Measurements from ENCODE around the gene ROCK1. TPM values are rescaled to one million over a fixed set of nuclear protein-coding genes. Genes with fewer than 3 reads are reported as not detected.
A peak's percentile ranks its signal among the peaks of the same experiment; 100 is the strongest.
"Not testable (repeated sequence)": the region's sequence is repeated elsewhere in the genome, so short reads cannot be mapped to it uniquely, and the experiment has no call there.

ROCK1 gene
- total RNA-seq: 10 to 100 TPM; 63.8 to 65.1 TPM

DNA sequence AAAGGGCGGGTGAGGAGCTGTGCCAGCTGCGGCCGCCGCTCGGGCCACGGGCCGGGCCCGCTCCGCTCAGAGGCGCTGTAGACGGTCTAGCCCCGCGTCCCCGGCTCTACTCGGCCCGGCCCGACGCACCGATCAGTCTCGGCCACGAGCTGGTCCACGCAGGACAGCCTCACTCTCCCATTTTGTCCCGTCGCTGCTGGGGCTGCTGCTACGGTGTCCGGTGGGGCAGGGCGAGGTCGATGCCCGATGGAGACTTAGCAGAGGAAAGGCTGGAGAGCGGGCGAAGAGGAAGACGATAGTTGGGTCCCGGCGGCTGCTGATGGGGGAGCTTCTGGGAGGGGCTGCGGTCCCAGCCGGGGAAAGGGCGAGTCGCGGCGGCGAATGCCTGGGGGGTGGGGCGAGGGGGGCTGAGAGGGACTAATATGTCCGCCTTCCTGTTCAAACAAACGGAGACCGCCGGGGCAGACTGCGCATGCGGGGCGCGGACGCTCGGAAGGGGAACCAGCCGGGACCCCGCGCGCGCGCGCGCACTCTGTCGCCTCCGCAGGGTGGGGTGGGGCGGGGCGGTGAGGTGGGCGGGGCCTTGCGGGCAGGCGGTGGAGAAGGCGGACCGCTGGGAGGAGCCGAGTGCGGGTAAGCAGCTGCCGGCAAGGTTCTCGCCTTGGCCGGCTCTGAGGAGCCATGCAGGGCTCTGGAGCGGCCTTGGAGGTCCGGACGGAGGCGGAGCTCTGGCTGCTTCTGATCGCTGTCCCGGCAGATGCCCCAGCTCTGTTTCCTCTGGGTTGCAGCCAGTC lies at the start of gene ROCK1:
ROCK1 (minus strand) TSS at position 468 of the 794 bp plus-strand sequence. CDS start 903 bp downstream, outside the sequence.
- Mint-ChIP-seq H3K27ac (peak within 1 kb of the TSS; percentile 98), H3K9me3 (ENCODE audit: low read depth) (no peaks in the 10 kb centered on the region), H3K27me3 (no peaks in the 10 kb centered on the region), H3K36me3 (peaks cover 10% of the 10 kb centered on the region), H3K4me1 (peaks cover 8% of the 10 kb centered on the region), H3K4me3 (no peak within 1 kb of the TSS)
- CTCF ChIA-PET: interaction anchor here (0.6 to 1.4 kb wide), 6 partner anchors 12 to 1098 kb away, joined by 3 to 6 read pairs (median 3); no protein-coding TSS in a partner anchor
- DNase-seq: peak; percentile 99
- ATAC-seq: peak; percentile 83

- no peak overlapping the region for H3K27ac Mint-ChIP-seq
- ATAC-seq (no peak), DNase-seq (no peak)
- H3K36me3 Mint-ChIP-seq: peaks cover 2% of the 10 kb centered on the region
- no peak overlapping the region for H3K4me3 Mint-ChIP-seq
- H3K27me3 Mint-ChIP-seq: peaks cover 9% of the 10 kb centered on the region
- H3K9me3 Mint-ChIP-seq (ENCODE audit: low read depth): peaks cover 7% of the 10 kb centered on the region
- no peaks in the 10 kb centered on the region for H3K4me1 Mint-ChIP-seq
- CTCF ChIA-PET: no interaction called here
Measured at GRCh38 chr18:21155443-21155842, 43.8 kb upstream of the ROCK1 start.

- DNase-seq (no peak), ATAC-seq (no peak)
- CTCF ChIA-PET: no interaction called here
- no peak overlapping the region for H3K27ac Mint-ChIP-seq
- H3K4me1 Mint-ChIP-seq: no peaks in the 10 kb centered on the region
- no peaks in the 10 kb centered on the region for H3K9me3 Mint-ChIP-seq (ENCODE audit: low read depth)
- no peak overlapping the region for H3K4me3 Mint-ChIP-seq
- no peaks in the 10 kb centered on the region for H3K36me3 Mint-ChIP-seq
- peaks cover 2% of the 10 kb centered on the region for H3K27me3 Mint-ChIP-seq
Measured at GRCh38 chr18:21146016-21146415, 34.4 kb upstream of the ROCK1 start.

GRCh38 chr18:21145371-21145770 lies 33.8 kb upstream of the ROCK1 start:
- Mint-ChIP-seq H3K9me3 (ENCODE audit: low read depth) (no peaks in the 10 kb centered on the region), H3K36me3 (no peaks in the 10 kb centered on the region), H3K27ac (no peak overlapping the region), H3K4me3 (no peak overlapping the region), H3K27me3 (peaks cover 2% of the 10 kb centered on the region), H3K4me1 (no peaks in the 10 kb centered on the region)
- CTCF ChIA-PET: no interaction called here
- ATAC-seq (no peak), DNase-seq (no peak)

GRCh38 chr18:21141668-21142422 lies 30.2 kb upstream of the ROCK1 start:
- CTCF ChIA-PET: no interaction called here

GRCh38 chr18:21137719-21138488 lies 26.3 kb upstream of the ROCK1 start:
- H3K9me3 Mint-ChIP-seq (ENCODE audit: low read depth); ATAC-seq; DNase-seq; CTCF ChIA-PET; H3K4me1 Mint-ChIP-seq; H3K36me3 Mint-ChIP-seq; H3K4me3 Mint-ChIP-seq; H3K27ac Mint-ChIP-seq: not testable (repeated sequence)
- H3K27me3 Mint-ChIP-seq: peaks cover 11% of the 10 kb centered on the region

More at GRCh38 chr18:21141668-21142422, 30.2 kb upstream of the ROCK1 start:
- Mint-ChIP-seq H3K27ac (no peak overlapping the region), H3K36me3 (no peaks in the 10 kb centered on the region), H3K4me1 (no peaks in the 10 kb centered on the region), H3K9me3 (ENCODE audit: low read depth) (no peaks in the 10 kb centered on the region), H3K4me3 (no peak overlapping the region), H3K27me3 (peaks cover 7% of the 10 kb centered on the region)
- ATAC-seq: no peak
- no peak for DNase-seq

DNA sequence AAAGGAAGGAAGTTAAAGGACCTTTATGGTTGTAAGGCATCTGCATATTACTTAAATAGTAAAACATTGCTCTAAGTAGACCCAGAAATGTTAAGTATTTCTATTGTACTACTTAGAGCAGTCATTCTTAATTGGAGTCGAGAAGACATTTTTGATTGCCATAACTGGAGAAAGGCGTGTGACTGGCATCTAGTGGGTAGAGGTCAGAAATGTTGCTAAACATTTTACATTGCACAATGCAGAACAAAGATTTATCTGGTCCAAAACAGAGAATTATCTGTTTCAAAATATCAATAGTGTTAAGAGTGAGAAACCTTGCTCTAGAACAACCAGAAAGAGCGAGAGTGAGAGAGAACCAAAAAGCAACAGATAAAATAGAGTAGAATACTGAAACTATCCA lies 23.3 kb upstream of the ROCK1 start:
- Mint-ChIP-seq H3K36me3 (no peaks in the 10 kb centered on the region), H3K4me1 (no peaks in the 10 kb centered on the region), H3K27me3 (peaks cover 7% of the 10 kb centered on the region), H3K27ac (no peak overlapping the region), H3K9me3 (ENCODE audit: low read depth) (no peaks in the 10 kb centered on the region), H3K4me3 (no peak overlapping the region)
- CTCF ChIA-PET: no interaction called here
- ATAC-seq (no peak), DNase-seq (no peak)

DNA sequence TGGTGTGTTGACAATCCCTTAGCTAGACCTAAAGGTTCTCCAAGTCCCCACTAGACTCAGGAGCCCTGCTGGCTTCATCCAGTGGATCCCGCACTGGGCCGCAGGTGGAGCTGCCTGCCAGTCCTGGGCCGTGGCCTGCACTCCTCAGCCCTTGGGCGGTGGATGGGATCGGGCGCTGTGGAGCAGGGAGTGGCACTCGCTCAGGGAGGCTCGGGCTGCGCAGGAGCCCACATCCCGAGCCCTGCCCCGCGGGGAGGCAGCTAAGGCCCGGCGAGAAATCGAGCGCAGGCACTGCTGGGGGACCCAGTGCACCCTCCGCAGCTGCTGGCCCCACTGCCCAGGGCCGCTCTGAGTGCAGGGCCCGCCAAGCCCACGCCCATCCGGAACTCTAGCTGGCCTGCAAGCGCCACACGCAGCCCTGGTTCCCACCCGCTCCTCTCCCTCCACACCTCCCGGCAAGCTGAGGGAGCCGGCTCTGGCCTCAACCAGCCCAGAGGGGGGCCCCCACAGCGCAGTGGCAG lies 20.8 kb upstream of the ROCK1 start:
- ATAC-seq (no peak), DNase-seq (no peak)
- H3K36me3 Mint-ChIP-seq: no peaks in the 10 kb centered on the region
- no peaks in the 10 kb centered on the region for H3K9me3 Mint-ChIP-seq (ENCODE audit: low read depth)
- peaks cover 5% of the 10 kb centered on the region for H3K27me3 Mint-ChIP-seq
- H3K4me1 Mint-ChIP-seq: no peaks in the 10 kb centered on the region
- CTCF ChIA-PET: no interaction called here
- H3K27ac Mint-ChIP-seq: no peak overlapping the region
- no peak overlapping the region for H3K4me3 Mint-ChIP-seq

DNA sequence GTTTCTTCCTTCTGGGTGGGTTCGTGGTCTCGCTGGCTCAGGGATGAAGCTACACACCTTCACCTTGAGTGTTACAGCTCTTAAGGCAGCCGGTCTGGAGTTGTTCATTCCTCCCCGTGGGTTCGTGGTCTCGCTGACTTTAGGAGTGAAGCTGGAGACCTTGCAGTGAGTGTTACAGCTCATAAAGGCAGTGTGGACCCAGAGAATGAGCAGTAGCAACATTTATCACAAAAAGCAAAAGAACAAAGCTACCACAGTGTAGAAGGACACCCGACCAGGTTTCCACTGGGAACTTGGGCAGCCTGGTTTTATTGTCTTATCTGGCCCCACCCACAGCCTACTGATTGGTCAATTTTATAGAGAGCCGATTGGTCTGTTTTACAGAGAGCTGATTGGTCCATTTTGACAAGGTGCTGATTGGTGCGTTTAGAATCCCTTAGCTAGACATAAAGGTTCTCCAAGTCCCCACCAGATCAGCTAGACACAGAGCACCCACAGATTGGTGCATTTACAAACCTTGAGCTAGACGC lies 20.1 kb upstream of the ROCK1 start:
- Mint-ChIP-seq H3K27me3 (peaks cover 5% of the 10 kb centered on the region), H3K9me3 (ENCODE audit: low read depth) (no peaks in the 10 kb centered on the region), H3K4me1 (no peaks in the 10 kb centered on the region), H3K27ac (no peak overlapping the region), H3K36me3 (no peaks in the 10 kb centered on the region), H3K4me3 (no peak overlapping the region)
- DNase-seq (no peak), ATAC-seq (no peak)
- CTCF ChIA-PET: no interaction called here

GRCh38 chr18:21129566-21130216 lies 18.1 kb upstream of the ROCK1 start:
- Mint-ChIP-seq H3K4me3 (no peak overlapping the region), H3K27me3 (peaks cover 2% of the 10 kb centered on the region), H3K36me3 (no peaks in the 10 kb centered on the region), H3K9me3 (ENCODE audit: low read depth) (no peaks in the 10 kb centered on the region), H3K27ac (no peak overlapping the region), H3K4me1 (no peaks in the 10 kb centered on the region)
- ATAC-seq (no peak), DNase-seq (no peak)
- CTCF ChIA-PET: interaction anchor here (1.0 kb wide), 1 partner anchor 121 kb away, joined by 3 read pairs; no protein-coding TSS in a partner anchor

- H3K36me3 Mint-ChIP-seq: no peaks in the 10 kb centered on the region
- H3K4me1 Mint-ChIP-seq: peaks cover 5% of the 10 kb centered on the region
- H3K27me3 Mint-ChIP-seq: peaks cover 3% of the 10 kb centered on the region
- no peaks in the 10 kb centered on the region for H3K9me3 Mint-ChIP-seq (ENCODE audit: low read depth)
- ATAC-seq: peak; percentile 30
- H3K4me3 Mint-ChIP-seq: no peak overlapping the region
- CTCF ChIA-PET: interaction anchor here (1.4 kb wide), 1 partner anchor 12 kb away, joined by 6 read pairs; the partner anchor contains the start of gene ROCK1
- no peak for DNase-seq
- peak overlapping the region; percentile 41 for H3K27ac Mint-ChIP-seq
Measured at GRCh38 chr18:21123290-21123926, 11.8 kb upstream of the ROCK1 start.

DNA sequence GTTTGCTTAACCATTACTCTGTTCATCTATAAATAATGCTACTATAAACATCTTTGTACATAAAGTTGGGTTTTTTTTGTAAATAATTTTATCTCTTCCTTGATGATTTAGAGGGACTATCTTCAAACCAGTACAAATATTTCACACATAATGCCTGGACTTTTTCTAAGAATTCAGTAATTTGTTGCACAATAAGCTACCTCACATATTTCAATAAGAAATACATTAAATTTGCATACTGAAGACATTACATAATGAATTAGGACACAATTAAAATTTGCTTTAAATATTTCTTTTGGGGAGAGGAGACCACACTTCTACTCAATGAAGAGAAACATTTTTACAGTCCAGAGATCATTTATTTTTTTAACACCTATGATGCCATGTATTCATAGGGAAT lies 7.2 kb upstream of the ROCK1 start:
- DNase-seq (no peak), ATAC-seq (no peak)
- Mint-ChIP-seq H3K9me3 (ENCODE audit: low read depth) (no peaks in the 10 kb centered on the region), H3K4me1 (peaks cover 4% of the 10 kb centered on the region), H3K4me3 (no peak overlapping the region), H3K27ac (no peak overlapping the region), H3K27me3 (peaks cover 8% of the 10 kb centered on the region), H3K36me3 (no peaks in the 10 kb centered on the region)
- CTCF ChIA-PET: no interaction called here
